ENCODE measurements around the gene DNTT. TPM values are rescaled to one million over a fixed set of nuclear protein-coding genes. Genes with fewer than 3 reads are reported as not detected.

Gene DNTT
- total and polyA plus RNA-seq, 2 of the 13 experiments (the other 11 are each of a cell fraction or from before 2014, with no cell fraction given): not detected

- TF ChIP-seq MAX (IDR thresholded peaks at IDR 0.05) (no peak), CREB3 (CRISPR knock-in tag; IDR thresholded peaks at IDR 0.05) (no peak), ZNF564 (CRISPR knock-in tag; IDR thresholded peaks at IDR 0.05) (no peak), ZNF678 (CRISPR knock-in tag; IDR thresholded peaks at IDR 0.05) (no peak), CAMTA2 (CRISPR knock-in tag; IDR thresholded peaks at IDR 0.05; ENCODE audit: borderline replicate concordance) (no peak), HCFC1 (IDR thresholded peaks at IDR 0.05; ENCODE audit: low read depth, low read length) (no peak), DR1 (CRISPR knock-in tag; IDR thresholded peaks at IDR 0.05) (no peak), ZKSCAN5 (CRISPR knock-in tag; IDR thresholded peaks at IDR 0.05) (no peak), TEAD2 (CRISPR knock-in tag; IDR thresholded peaks at IDR 0.05) (no peak), TBL1XR1 (IDR thresholded peaks at IDR 0.05; ENCODE audit: borderline replicate concordance, low read length, partially characterized antibody) (no peak), ZNF432 (CRISPR knock-in tag; IDR thresholded peaks at IDR 0.05; ENCODE audit: borderline replicate concordance) (no peak), NFE2 (CRISPR knock-in tag; IDR thresholded peaks at IDR 0.05) (no peak), MIXL1 (CRISPR knock-in tag; IDR thresholded peaks at IDR 0.05) (0 out of 2 replicates have a peak, but pooled peaks have one; percentile 33), ZNF749 (CRISPR knock-in tag; IDR thresholded peaks at IDR 0.05; ENCODE audit: borderline replicate concordance) (no peak), MBD4 (IDR thresholded peaks at IDR 0.05; ENCODE audit: borderline replicate concordance, low read length) (no peak), ZNF501 (CRISPR knock-in tag; IDR thresholded peaks at IDR 0.05) (no peak), CENPX (CRISPR knock-in tag; IDR thresholded peaks at IDR 0.05) (no peak), U2AF1 (optimal IDR thresholded peaks at IDR 0.05; ENCODE audit: low read depth, low read length) (no peak), SMAD3 (CRISPR knock-in tag; IDR thresholded peaks at IDR 0.05) (no peak), CBFB (CRISPR knock-in tag; IDR thresholded peaks at IDR 0.05) (no peak), ARID5B (CRISPR knock-in tag; IDR thresholded peaks at IDR 0.05) (peak; percentile 53; the same call in 1 of the 2 replicates), ZNF333 (CRISPR knock-in tag; IDR thresholded peaks at IDR 0.05; ENCODE audit: borderline replicate concordance) (no peak), HMGXB4 (CRISPR knock-in tag; IDR thresholded peaks at IDR 0.05; ENCODE audit: borderline replicate concordance in 1 of 2, low read depth in 1 of 2) (no peak), PLSCR1 (CRISPR knock-in tag; IDR thresholded peaks at IDR 0.05; ENCODE audit: borderline replicate concordance) (no peak)
These were observed 16.7 kb upstream of the DNTT start (continued) for GRCh38 chr10:96287392-96288105.
